Measurements from ENCODE around the gene GHRL.
A peak's percentile ranks its signal among the peaks of the same experiment; 100 is the strongest.

GHRL gene, protein sequence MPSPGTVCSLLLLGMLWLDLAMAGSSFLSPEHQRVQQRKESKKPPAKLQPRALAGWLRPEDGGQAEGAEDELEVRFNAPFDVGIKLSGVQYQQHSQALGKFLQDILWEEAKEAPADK

DNA sequence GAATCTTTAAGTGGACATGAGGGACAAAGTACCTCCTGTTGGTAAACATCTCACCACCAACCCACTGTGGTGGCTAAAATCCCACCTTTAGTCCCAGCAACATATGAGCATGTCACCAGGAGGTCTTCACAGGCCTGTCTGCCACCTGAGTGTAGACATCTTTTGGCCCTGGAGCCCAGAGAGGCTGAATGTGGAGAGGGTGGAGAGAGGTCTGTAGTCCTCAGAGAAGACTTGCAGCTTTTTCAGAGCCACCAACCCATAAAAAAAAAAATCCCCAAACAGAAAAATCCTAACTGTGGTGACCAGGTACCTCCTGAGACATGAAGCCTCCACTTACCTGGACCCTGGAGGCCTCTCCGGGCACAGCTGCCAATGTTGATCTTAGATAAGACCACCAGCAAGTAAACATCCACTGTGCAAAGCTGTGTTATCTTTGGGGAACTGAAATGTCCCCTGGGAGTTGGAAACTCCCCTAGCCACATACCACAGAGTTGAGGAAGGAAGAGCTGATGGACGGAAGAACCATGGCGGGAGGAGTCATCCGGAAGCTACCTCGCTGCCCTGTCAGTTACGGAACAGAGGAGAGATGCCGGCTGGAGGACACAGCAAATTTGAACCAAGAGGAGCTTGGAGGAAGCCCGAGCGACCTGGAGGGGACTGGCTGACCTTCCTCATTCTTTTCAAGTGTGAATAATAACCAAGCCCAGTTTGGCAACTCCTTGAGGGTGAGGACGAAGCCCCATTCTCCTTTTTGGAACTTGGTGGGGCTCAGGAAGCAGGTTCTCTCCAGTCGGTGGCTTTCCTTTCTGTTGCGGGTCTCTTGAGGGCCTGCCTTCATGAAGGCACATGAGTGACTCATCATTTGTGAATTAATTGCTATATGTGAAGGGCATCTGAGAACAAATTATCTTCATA, at the start of gene GHRL:
TSS of gene GHRL (minus strand) at position 443 of the 915 bp plus-strand sequence. CDS start 2,767 bp downstream, outside the sequence.
- H3K4me3 ChIP-seq (ENCODE audit: low read length), result peak within 1 kb of the TSS; percentile 31; the same call in 1 of the 2 replicates

DNA sequence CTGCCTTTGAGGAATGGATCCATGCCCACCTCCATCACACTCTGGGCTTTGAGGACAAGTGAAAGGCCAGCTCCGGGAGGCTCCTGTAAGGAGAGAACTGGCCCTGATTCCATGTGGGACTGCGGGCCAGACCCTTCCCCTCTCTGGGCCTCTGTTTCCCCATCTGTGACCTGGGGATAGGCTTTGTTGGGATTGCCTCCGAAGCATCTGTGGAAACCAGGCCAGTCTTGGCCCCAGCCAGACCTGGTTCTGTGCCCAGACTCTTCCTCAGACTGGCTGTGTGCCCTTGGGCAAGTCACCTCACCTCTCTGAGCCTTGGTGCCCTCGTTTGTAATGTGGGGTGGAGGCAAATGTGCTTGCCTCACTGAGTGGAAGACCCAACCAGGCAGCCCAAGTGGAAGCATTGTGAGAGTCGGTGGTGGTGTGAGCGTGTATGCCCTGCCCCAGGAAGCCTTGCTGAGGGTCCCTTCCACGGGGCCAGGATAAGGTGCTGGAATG, 49.2 kb upstream of the GHRL start:
- TF ChIP-seq ZNF274 (IDR thresholded peaks at IDR 0.05; ENCODE audit: low read depth, low read length), result no peak

More for the DNA sequence above, at the start of gene GHRL:
- no peak for TF ChIP-seq ZNF274 (IDR thresholded peaks at IDR 0.05; ENCODE audit: low read depth, low read length)

DNA sequence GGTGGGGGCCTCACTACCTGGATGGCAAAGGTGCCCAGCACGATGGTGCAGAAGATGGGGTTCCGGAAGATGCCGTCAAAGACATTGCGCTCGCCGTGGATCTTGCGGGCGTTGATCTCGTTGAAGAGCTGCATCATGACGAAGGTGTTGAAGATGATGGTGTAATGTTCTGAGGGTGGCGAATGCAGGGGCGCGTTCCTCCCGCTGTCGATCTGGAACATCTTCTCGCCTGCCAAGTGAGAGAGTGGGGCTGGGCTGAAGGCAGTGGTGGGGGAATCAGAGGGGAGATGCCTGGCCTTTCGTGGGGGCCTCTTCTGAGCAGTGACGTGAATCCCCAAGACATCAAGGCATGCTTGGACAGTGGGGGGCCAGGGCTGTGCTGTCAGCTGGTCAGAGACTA, 47.7 kb upstream of the GHRL start:
- TF ChIP-seq ZNF274 (IDR thresholded peaks at IDR 0.05; ENCODE audit: low read depth, low read length), result no peak
- H3K4me3 ChIP-seq (ENCODE audit: low read length), result no peak overlapping the region

More for the DNA sequence above, 49.2 kb upstream of the GHRL start:
- no peak overlapping the region for H3K4me3 ChIP-seq (ENCODE audit: low read length)

DNA sequence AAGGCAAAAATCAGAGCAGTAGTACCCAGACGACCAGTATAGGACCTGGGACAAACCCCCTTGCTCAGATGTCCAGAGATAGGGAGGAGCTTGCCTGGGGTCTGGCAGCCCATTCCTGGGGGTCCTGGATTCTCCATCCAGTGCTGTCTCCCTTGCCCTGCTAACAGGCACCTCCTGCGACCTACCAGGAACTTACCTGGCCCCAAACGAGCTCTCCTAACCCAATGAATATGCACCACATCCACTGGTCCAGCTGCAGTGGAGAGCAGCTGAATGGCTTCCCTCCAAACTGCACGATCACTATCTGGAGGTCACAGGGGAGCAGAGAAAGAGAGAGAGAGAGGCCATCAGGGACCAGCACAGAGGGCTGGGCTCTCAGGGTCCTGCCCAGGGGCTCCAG, 47.3 kb upstream of the GHRL start:
- TF ChIP-seq ZNF274 (IDR thresholded peaks at IDR 0.05; ENCODE audit: low read depth, low read length), result no peak
- no peak overlapping the region for H3K4me3 ChIP-seq (ENCODE audit: low read length)

DNA sequence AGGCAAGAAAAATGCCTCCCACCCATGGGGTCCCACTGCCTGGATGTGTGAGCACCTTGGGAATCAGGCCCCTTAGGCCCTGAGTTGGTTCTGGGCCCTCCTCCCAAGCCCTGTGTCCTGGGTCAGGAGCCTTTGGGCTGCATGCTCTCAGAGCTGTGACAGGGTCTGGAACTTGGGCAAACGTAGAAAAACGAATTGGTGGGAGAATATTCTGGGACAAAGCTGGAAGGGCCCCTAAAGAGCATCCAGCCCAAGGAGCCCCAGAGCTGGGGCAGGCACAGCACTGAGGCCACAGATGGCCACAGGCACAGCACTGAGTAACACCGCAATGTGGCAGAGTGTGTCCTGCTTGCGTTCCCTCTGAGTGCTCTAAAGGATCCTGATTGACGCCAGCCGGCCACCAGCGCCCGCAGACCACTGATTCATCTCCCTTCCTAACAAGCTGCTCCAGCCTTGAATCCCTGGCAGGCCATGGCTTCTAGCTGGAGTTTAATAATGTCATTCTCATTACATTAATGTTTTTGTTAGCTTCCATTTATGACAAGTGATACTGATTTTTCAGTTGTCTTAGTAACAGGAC, 46.7 kb upstream of the GHRL start:
- H3K4me3 ChIP-seq (ENCODE audit: low read length), result no peak overlapping the region

DNA sequence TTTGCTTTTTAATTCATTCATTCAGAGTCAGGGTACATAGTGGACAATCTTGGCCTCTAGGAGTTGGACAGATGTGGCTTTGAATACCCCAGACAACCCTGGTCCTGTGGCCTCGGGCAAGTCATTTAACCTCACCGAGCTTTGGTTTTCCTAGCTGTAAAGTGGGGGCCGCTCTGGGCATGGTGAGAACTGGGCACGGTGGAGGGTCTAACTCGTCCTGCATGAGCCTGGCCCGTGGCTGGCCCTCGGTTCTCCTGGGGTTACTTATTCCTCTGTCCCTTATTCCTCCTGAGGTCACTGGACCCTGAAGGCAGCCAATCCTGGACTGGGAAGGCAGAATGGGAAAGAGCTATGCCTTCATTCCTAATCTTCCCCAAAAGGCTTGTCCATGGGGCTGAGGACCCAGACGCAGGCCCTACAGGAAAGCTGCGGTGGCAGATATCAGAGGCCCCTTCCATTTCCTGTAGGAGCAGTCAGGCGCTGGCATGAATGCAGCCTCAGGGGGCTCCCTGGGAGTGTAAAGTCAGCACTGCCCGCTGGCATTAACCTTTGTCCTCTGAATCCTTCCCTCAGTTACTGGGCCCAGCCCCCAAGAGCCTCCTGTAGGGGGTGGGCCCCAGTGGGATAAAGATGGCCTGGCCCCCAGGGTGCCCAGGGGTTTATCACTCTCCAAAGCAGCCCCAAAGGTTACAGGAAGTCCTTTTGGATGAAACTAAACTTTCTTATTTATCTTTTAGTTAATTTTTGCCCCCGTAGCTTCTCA, 46.0 kb upstream of the GHRL start:
- TF ChIP-seq ZNF274 (IDR thresholded peaks at IDR 0.05; ENCODE audit: low read depth, low read length), result no peak

More for the DNA sequence above, 46.7 kb upstream of the GHRL start:
- no peak for TF ChIP-seq ZNF274 (IDR thresholded peaks at IDR 0.05; ENCODE audit: low read depth, low read length)

DNA sequence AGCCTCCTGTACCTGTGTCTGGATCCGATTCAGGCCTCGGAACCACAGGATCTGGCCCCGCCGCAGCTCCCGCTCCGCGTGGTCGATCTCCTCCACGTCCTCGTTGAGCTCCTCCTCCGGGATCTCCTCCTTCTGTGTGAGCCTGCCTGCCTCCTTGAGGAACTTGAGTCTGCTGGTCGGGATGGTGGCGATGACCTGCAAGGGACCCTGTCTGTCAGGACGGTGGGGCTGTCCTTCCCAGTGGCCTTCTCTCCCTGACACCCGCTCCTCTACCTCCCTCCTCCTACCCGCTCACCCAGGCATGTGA, 45.4 kb upstream of the GHRL start:
- no peak overlapping the region for H3K4me3 ChIP-seq (ENCODE audit: low read length)
- no peak for TF ChIP-seq ZNF274 (IDR thresholded peaks at IDR 0.05; ENCODE audit: low read depth, low read length)

More for the DNA sequence above, 46.0 kb upstream of the GHRL start:
- H3K4me3 ChIP-seq (ENCODE audit: low read length), result no peak overlapping the region

DNA sequence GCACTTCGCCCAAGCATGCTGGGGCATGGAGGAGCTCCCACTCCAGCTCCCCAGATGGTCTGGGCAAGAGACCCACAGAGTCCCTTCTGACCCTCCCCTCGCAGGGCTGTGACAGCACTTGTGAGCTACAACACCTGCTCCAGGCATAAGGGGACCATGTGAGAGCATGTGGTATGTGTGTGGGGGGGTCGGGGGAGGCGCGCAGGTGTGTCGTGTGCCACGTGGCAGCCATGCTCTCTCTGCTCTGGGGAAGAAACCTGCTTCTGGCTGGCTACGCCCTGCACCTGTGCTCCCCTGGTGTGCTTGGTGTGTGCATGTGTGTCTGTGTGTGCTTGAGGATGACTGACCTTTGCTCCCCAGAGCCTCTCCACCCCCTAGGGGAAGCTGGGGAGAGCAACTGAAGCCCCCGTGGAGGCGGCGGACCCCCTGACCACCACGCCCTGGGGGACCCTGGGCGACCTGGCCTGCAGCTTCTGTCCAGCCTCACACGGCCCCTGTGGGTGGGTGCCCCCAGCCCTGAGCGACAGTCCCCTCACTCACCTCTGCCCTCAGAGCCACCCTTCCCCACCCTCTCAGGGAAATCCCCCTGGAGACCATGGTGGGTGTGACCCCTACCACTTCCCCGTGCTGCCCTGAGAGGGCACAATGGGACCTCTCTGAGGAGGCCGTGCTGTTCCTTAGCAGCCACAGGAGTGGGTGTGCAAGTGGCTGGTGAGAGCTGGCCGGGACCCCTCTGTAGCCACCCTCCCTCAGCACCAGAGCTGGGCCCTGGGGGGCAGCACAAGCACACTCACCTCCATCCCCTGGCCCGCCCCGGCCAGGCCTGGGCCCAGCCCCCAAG, 44.8 kb upstream of the GHRL start:
- no peak overlapping the region for H3K4me3 ChIP-seq (ENCODE audit: low read length)
- no peak for TF ChIP-seq ZNF274 (IDR thresholded peaks at IDR 0.05; ENCODE audit: low read depth, low read length)

DNA sequence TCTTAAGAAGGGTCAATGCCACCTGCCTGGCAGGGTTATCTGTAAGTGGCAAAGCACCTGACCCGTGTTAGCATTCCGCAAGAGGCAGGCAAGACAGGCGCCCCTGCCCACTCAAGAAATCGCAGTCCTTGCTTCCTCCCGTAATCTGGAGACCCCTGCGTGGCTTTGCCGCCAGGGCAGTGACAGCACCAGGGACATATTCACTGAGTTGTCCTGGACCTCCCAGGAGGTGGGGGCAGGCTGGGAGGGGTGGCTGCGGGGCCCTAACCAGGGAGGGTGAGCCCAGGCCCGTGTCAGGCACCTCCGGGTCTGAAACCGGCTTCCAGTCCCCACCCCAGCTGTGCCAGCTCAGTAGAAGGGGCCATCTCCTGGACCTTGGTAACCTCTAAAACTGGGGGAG, 44.0 kb upstream of the GHRL start:
- no peak for TF ChIP-seq ZNF274 (IDR thresholded peaks at IDR 0.05; ENCODE audit: low read depth, low read length)
- H3K4me3 ChIP-seq (ENCODE audit: low read length), result no peak overlapping the region

DNA sequence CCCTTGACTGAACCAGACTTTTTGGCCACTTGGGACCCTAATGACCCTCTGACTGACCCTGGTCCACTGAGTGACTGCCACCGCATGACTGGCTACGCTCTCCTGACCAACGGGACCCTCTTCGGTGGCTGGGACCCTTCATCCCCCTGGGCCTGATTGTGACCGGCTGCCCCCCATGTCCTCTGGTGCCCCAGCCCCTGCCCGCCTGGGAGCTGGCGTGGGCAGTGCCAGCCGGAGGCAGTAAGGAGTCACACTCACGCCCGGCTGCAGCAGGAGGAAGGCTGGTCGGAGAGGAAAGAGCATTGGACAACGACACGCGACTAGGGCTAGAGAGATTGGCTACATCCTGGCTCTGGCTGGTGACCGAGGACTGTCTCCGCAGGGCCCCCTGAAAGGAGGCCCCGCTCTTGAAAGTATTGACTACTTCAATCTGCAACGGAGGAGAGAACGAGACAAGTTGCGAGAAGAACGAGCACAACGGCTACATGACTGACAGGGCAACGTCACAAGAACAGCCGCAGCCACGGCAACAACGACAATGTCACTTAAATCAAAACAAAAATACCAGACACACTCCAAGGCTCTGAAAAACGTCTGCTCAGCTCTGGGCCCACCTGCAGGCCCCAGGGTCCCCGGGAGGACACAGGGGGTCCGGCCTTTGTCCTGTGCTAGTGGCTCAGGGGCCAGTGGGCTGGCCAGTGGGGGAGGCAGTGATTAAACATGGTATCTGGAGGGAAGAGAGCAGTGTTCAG, 43.3 kb upstream of the GHRL start:
- TF ChIP-seq ZNF274 (IDR thresholded peaks at IDR 0.05; ENCODE audit: low read depth, low read length), result no peak

DNA sequence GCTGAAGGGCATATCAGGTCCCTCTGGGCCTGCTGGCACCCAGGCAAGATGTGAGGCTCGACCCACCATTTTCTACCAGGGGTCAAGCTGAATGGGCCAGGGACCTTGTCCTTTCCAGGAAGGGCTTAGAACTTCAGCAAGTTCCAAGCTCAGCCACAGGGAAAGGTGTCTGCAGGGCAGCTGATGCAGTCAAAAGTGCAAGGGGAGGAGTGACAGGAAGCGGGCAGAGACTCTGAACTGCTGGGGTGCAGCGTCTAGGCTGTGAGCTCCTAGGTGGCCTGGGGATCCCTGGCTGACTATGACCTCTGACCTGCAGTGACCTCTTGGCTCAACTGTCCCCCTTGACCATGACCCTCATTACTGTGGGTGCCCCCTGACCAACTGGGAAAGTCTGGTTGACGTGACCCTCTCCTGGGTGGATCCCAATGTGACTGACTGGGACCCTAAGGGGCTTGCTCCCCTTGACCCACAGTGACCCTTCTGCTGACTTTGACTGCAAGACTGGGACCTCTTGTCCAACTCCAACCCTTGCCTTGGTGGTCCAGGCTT, 42.5 kb upstream of the GHRL start:
- TF ChIP-seq ZNF274 (IDR thresholded peaks at IDR 0.05; ENCODE audit: low read depth, low read length), result no peak
- no peak overlapping the region for H3K4me3 ChIP-seq (ENCODE audit: low read length)

More for the DNA sequence above, 43.3 kb upstream of the GHRL start:
- H3K4me3 ChIP-seq (ENCODE audit: low read length), result no peak overlapping the region

DNA sequence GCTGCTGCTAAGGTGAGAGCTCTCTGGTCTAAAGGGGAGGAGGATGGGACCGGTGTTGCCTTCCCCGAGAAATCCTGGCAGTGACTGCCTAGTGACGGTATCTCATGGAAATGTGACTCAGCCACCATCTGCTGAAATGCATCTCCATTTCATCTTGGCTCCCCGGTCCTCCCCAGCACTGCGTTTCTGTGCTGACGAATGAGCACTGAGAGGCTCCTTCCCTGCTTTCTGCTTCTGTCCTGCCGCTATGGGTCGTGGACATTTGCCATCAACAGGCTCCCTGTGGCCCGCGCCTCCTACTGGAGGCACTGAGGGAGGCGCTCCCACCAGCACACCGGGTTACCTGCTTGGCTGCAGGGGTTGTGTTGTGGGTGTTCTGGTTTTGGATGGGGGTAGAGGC, 41.7 kb upstream of the GHRL start:
- no peak overlapping the region for H3K4me3 ChIP-seq (ENCODE audit: low read length)
- TF ChIP-seq ZNF274 (IDR thresholded peaks at IDR 0.05; ENCODE audit: low read depth, low read length), result no peak
